Bronchial epithelial cell (primary cell): ENCODE measurements around the gene IFNA2. TPM values are rescaled to one million over a fixed set of nuclear protein-coding genes. Genes with fewer than 3 reads are reported as not detected.

ENCODE experiments used
- DNase-seq: peaks from one replicate; pipeline ENCODE4 v3.0.0-alpha.2; 2010; ENCODE audit warnings: low read depth
- FAIRE-seq: peaks from 2 replicates; lab custom pipeline; 2011; peaks lifted over from hg19 to GRCh38; lab: Jason Lieb, UNC
- H3K27me3 ChIP-seq: 2 replicates; pipeline ENCODE4 v1.5.1; 2011; ENCODE audit warnings: low read length; ENCODE audit not compliant: control insufficient read depth, insufficient read depth
- H3K36me3 ChIP-seq: 2 replicates; pipeline ENCODE4 v1.5.1; 2011; ENCODE audit warnings: low read length; ENCODE audit not compliant: control insufficient read depth, insufficient read depth
- H3K4me3 ChIP-seq: 2 replicates; pipeline ENCODE4 v1.5.1; 2011; ENCODE audit warnings: mild to moderate bottlenecking, low read depth, low read length, control low read depth
- total RNA-seq: library from RNA; depleted of rRNA; stranded (reverse); fragments of >200 nt; gene quantifications from 2 replicates; pipeline ENCODE4 v1.2.1, GENCODE V29; 2014
- TF ChIP-seq, protein P1 (sequence below): IDR thresholded peaks from 2 replicates; pipeline ENCODE4 v1.5.1; 2011; ENCODE audit warnings: mild to moderate bottlenecking, moderate library complexity, low read length, control low read depth, inconsistent platforms; ENCODE audit not compliant: insufficient read depth, severe bottlenecking

IFNA2 gene
- total RNA-seq, 1 donor from 2014 or later: not detected

GRCh38 chr9:21408817-21409216 lies 23.6 kb upstream of the IFNA2 start, which contains the start of gene IFNA8:
Gene IFNA8 (plus strand): TSS chr9:21409117. CDS start chr9:21409177, 60 bp downstream.
- H3K27me3 ChIP-seq: peaks cover 8% of the 10 kb centered on the region
- H3K36me3 ChIP-seq: no peaks in the 10 kb centered on the region
- TF ChIP-seq, protein P1, sequence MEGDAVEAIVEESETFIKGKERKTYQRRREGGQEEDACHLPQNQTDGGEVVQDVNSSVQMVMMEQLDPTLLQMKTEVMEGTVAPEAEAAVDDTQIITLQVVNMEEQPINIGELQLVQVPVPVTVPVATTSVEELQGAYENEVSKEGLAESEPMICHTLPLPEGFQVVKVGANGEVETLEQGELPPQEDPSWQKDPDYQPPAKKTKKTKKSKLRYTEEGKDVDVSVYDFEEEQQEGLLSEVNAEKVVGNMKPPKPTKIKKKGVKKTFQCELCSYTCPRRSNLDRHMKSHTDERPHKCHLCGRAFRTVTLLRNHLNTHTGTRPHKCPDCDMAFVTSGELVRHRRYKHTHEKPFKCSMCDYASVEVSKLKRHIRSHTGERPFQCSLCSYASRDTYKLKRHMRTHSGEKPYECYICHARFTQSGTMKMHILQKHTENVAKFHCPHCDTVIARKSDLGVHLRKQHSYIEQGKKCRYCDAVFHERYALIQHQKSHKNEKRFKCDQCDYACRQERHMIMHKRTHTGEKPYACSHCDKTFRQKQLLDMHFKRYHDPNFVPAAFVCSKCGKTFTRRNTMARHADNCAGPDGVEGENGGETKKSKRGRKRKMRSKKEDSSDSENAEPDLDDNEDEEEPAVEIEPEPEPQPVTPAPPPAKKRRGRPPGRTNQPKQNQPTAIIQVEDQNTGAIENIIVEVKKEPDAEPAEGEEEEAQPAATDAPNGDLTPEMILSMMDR: no peak
- DNase-seq (no peak), FAIRE-seq (no peak)
- H3K4me3 ChIP-seq: no peak within 1 kb of the TSS

- Histone ChIP-seq H3K4me3 (no peak overlapping the region), H3K36me3 (no peaks in the 10 kb centered on the region), H3K27me3 (peaks cover 16% of the 10 kb centered on the region)
- no peak for DNase-seq
- FAIRE-seq: no peak
- TF ChIP-seq, protein P1: no peak
Measured at GRCh38 chr9:21404146-21404545, 18.9 kb upstream of the IFNA2 start.

GRCh38 chr9:21402386-21403251 lies 17.4 kb upstream of the IFNA2 start:
- Histone ChIP-seq H3K36me3 (no peaks in the 10 kb centered on the region), H3K27me3 (peaks cover 16% of the 10 kb centered on the region), H3K4me3 (no peak overlapping the region)
- TF ChIP-seq, protein P1: no peak
- FAIRE-seq (no peak), DNase-seq (no peak)

DNA sequence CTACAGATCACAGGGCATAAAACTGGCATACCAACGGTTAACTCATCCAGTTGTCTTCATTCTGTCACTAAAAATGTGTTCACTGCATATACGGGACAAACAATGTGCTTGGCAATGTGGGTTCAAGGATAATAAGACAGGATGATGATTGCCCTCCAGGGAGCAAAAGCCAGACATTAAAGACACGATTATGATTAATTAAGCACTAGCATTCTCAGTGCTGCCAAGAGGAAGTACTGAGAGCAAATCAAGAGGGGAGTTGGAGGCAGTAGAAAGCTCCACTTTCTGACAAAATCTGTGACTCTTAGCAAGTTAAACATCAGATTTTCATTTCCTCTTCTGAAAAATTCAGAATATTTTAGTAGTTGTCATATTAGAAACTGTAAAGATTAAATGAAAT lies 14.8 kb upstream of the IFNA2 start:
- TF ChIP-seq, protein P1: no peak
- Histone ChIP-seq H3K27me3 (peaks cover 23% of the 10 kb centered on the region), H3K4me3 (no peak overlapping the region), H3K36me3 (no peaks in the 10 kb centered on the region)
- DNase-seq: no peak
- no peak for FAIRE-seq

DNA sequence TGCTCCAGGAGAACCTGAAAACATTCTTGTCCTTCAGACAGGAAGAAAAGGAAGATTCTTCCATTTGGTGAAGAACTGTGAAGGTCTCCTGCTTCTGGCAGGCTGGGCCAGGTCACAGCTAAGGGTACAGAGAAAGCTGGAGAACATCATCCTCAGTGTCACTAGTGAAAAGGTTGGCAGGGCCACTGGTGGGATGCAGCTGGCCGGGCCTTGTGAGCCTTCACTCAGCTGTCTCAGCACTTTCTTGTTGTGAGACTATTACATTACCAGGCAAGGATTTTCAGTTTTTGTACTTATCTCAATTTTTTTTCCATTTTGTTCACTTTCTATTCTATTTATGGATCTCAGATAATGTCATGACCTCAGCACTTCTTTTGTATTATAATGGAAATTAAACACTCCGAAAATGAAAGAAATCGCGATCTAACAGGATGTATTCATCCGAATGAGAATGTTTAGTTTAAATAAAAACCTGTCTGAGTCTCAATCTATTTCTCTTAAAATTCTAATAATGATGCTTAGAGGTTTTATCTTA lies 13.8 kb upstream of the IFNA2 start:
- Histone ChIP-seq H3K36me3 (no peaks in the 10 kb centered on the region), H3K4me3 (no peak overlapping the region), H3K27me3 (peaks cover 23% of the 10 kb centered on the region)
- TF ChIP-seq, protein P1: no peak
- FAIRE-seq (no peak), DNase-seq (no peak)
